ENCODE results near the gene FXYD5.

Gene FXYD5

DNA sequence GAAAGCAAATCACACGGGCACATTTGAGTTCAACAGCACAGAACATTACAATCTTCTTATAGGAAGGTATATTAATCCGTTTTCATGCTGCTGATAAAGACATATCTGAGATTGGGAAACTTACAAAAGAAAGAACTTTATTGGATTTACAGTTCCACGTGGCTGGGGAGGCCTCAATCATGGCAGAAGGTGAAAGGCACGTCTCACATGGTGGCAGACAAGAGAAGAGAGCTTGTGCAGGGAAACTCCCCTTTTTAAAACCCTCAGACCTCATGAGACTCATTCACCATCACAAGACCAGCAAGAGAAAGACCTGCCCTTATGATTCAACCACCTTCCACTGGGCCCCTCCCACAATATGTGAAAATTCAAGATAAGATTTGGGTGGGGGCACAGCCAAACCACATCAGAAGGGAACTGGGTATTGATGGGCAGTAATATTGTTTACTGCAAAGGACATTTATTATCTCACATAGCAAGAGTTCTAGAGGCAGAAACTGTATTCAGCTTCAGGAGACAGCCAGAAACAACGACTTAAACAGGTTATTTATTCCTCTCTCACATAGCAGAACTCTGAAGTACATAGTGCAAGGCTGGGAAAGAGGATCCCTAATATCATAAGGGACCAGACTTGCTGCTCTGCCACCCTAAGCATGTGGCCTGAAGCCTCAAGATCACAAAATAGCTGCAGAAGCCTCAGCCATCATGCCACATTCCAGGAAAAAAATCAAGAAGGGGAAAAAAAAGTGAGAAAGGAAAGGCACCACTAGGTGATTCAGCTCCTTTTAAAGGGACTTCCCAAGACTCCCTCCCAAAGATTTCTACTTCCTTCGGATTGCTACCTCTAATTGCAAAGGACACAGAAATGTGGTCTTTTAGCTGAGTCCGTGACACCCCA, 23.1 kb downstream of the FXYD5 start:
- DNase-seq (ENCODE audit: low read depth): no peak

DNA sequence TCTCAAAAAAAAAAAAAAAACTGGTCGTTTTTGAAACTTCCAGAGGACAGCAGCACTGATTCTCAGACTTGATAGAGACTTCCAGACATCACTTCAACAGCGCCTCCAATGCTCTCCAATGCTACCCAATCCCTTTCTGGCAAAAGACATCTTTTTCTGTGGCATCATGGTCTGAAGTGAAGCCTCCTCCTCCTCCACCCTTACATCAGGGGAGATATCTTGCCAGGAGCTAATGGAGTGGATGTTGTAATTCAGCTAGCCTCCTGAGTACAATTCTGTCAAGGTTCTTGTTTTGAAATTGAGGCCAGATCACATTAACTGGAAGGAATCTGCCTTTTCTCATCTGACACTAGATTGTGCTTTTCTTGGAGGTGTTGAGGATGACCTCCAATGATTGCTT, 24.2 kb downstream of the FXYD5 start:
- no peak for DNase-seq (ENCODE audit: low read depth)

DNA sequence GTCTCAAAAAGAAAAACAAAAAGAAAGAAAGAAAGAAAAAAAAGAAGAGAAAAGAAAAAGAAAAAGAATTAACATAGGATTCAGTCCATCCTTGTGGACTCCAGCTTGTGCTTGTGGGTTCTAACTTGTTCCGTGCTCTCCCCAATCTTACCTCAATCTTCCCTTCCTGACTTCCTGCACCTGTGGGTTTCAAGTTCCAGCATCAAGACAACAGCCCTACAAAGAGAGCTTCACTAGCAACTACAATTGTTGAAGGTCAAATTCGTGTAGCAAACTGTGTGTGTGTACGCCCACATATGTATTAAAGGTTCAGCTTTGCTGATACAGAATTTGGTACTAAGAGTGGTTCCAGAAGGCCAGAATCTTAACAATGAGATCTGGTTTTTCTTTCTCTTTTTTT, 25.3 kb downstream of the FXYD5 start:
- no peak for DNase-seq (ENCODE audit: low read depth)

DNA sequence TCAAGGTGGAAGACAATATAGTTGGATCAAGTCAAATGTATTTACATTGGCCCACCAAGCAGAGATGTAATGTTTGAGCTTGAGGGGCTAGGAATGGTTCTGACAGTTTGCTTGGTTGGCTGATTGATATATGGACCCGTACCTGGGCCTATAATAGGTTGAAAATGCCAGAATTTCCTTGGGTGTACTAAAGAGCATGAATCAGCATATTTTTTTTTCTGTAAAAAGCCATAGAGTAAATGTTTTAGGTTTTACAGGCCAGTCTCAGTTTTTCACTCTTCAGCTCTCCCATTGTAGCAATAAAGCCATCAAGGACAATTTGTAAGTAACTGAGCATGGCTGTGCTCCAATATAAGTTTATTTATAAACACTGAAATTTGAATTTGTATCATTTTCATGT, 26.9 kb downstream of the FXYD5 start:
- DNase-seq (ENCODE audit: low read depth): no peak

DNA sequence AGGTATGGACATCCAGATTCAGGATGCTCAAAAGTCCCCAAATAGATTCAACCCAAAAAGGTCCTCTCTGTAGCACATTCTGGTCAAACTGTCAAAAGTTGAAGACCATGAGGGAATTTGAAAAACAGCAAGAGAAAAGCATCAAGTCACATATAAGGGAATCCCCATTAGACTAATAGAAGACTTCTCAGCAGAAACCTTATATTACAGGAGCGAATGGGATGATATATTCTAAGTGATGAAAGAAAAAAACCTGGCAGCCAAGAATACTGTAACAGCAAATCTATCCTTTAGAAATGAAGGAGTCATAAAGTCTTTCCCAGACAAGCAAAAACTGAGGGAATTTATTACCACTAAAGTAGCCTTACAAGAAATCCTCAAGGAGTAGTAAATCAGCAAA, 29.7 kb downstream of the FXYD5 start:
- DNase-seq (ENCODE audit: low read depth): no peak

DNA sequence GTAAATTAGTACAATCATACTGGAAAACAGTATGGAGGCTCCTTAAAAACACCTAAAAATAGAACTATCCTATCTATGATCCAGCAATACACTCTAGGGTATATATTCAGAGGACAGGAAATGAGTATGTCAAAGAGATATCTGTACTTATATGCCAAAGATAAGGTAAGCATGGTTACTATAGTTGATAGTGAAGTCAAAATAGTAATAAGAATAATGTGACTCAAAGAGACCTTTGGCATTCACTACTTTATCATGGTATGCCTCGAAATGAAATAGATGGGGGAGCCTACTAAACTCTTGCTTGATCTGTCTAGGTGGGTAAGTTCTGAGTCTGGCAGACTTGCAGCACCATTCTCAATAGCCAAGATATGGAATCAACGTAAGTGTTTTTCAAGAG, 30.3 kb downstream of the FXYD5 start:
- no peak for DNase-seq (ENCODE audit: low read depth)

DNA sequence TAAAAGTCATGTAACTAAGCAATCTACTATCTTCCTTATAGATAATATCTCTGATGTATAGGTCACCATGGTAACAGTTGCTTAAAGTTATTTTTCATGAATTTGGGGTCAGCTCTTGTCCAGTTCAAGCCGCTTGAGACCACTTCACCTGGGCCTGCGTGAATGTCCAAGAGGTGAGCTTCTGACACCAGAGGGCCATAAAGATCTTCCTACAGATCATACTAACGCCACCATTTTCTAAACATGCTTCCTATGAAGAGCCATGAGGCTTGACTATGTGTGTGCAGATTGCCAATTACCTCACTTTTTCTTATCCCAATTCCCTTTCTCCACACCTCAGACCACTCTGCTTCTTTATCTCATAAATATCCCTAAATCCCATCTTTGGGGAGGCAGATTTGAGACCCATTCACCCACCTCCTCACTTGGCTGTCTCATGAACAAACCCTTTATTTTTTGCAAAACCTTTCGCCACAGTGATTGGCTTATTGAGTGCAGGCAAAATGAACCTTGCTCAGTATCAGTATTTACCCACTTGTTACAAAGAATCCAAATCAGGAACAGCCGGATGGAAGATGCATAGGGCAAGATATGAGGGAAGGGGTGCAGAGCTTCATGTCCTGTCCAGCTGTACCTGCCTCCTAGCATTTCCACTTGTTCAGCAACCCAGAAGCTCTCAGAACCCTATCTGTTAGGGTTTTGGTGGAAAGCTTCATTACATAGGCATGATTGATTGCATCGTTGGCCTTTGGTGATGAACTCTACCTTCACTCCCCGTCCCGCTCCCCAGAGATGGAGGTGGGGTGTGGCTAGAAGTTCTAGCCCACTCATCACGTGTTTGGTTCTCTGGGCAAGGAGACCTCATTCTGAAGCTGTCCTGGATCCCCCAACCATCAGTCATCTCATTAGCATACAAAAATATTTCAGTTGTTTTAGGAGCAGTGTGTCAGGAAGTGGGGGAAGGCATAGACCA, 39.8 kb downstream of the FXYD5 start:
- DNase-seq (ENCODE audit: low read depth): no peak

DNA sequence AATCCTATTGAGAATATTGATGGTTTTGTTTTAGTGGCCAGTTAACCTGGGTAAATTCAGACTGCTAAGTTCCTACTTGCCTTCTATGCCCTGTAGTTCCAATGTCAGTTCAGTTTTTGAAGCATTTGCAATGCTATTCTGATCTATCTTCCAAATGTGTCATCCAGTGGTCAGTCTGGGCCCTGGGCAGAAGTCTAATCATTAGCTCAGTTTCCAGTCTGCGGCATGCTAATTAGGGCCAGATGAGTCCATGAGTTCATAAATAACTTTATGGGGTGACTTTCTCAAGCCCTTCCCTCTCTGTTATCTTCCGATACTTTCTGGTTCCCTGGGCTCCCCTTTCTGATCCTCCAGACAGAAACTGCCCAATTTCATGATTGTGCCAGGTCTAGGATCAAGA, 41.3 kb downstream of the FXYD5 start:
- peak; percentile 34 for DNase-seq (ENCODE audit: low read depth)

DNA sequence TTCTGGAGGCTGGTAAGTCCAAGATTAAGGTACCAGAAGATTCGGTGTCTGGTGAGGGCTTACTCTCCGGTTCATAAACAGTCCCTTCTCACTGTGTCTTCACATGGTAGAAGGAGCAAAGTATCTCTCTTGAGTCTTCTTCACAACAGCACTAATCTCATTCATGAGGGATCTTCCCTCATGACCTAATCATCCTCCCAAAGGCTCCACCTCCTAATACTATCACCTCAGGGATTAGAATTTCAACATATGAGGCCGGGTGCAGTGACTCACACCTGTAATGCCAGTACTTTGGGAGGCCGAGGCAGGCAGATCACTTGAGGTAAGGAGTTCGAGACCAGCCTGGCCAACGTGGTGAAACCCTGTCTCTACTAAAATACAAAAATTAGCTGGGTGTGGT, 42.3 kb downstream of the FXYD5 start:
- peak; percentile 25 for DNase-seq (ENCODE audit: low read depth)

DNA sequence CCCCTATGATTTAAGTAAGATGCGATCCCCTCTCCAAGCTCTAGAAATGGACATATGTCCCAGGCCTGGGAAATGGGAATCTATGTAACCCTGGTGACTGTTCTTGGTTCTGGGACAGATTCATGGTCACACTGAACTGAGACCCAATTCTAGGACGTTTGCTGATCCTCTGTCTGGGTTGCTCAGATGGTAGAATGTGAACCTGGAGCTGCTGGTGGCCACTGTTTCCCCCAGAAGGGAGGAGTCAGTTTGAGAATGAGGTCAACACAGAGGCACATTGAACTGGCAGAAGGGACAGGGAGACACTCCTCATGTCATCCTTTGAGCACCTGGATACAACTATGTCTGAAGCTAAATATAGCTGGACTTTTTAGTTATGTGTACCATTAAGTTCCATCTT, 44.9 kb downstream of the FXYD5 start:
- no peak for DNase-seq (ENCODE audit: low read depth)

DNA sequence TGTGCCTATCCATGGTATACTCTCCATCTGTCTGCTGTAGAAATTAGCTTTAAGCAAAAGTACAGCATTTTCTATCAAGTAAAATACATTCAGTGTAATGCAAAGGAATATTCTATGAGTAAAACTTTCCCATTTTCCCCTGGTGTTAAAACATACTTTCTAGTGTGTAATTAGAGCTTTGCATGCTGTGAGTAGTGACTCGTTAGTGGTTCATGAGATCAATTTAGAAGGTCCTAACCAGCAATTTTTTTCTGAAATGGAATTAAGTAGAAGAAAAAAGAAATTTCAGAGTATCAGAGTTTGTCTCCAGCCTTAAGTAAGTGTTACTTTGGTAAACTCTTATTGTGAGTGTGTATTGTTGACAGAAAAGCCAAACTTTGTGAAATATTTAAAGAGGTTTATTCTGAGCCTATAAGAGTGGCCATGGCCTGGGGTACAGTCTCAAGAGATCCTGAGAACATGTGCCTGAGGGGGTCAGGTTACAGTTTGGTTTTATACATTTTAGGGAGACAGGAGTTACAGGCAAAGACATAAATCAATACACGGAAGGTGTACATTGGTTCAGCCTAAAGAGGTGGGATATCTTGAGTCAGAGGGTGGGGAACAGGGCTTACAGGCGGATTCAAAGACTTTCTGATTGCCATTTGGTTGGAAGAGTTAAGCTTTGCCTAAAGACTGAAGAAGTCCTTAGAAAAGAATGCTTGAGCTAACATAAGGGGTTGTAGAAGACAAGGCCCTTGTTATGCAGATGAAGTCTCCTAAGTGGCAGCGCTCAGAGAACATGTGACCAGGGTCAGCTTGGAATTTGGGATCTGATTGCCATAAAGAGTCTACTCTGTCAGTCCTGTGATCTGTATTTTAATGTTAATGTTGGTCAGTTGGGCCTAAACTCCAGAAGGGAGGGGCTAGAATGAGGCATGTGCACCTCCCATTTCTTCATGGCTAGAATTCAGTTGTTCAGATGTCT, 48.5 kb downstream of the FXYD5 start:
- no peak for DNase-seq (ENCODE audit: low read depth)

DNA sequence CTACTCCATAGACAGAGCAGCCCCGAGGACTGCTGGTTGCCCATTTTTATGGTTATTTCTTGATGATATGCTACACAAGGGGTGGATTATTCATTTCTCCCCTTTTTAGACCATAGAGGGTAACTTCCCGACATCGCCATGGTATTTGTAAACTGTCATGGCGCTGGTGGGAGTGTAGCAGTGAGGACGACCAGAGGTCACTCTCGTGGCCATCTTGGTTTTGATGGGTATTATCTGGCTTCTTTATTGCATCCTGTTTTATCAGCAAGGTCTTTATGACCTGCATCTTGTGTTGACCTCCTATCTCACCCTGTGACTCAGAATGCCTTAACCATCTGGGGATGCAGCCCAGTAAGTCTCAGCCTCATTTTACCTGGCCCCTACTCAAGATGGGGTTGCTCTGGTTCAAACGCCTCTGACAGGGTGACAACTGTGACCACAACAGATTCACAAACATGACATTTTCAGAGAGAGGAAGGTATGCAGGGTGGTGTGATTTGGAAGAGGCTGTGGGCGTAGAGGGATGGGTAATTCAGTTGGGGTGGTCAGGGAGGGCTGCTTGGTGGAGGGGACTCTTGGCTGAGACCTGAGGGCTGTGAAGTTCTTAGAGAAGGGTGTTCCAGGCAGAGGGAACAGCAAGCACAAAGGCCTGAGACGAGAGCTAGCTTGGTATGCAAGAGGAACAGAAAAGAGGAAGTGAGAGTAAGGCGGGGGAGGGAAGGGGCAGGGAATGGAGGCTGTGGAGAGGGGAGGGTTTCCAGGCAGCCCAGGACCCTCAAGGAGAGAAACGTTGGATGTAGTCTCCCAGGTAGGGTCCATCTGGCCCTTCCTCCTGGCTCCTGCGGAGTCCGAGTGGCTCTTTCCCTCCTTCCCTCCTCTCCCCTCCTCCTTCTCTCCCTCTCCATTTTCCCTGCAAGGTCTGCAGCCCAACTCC, 50.5 kb downstream of the FXYD5 start:
- no peak for DNase-seq (ENCODE audit: low read depth)

DNA sequence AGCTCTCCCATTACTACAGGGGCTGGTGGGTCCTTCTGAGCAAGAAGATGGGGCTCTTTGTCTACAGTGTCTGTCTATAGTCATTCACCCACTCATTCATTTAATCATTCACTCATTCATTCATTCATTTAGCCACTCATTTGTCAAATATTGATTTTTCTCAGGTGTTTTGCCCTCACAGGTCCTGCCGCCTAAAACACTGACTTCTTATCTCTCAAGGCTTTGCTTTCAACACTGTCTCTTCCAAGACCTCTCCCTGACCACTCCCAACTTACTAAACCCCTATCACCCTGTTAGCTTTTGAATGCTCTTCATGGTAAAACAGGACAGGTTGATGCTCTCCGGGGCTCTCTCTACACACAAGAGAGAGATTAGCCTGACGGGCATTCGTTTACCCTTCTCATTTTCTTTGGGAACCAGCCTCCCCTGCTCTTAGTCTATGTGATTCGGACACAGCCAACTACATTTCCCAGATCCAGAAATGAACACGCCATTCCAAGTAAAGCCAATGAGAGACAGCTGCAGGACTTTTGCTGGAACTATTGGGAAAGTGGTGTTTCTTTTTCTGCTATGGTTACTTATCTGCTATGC, 51.3 kb downstream of the FXYD5 start:
- DNase-seq (ENCODE audit: low read depth): no peak

DNA sequence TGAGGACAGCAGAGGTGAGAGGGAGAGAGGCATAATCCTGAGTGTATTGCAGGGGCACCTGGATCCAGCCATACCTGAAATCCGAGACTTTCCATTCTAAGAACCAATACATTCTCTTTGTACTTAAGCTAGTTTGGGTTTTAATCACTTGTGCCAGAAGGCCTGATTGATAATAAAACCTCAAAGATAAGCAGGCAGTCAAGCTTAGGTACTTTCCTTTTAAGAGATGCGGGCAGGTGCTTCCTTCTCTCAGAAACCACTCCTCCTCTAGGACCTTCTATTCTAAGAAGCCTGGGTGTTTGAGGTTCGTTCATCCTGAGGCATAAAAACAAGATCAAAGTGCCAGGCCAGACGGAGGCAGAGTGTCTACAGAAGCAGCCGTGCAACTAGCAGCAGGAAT, 51.8 kb downstream of the FXYD5 start:
- DNase-seq (ENCODE audit: low read depth): no peak

DNA sequence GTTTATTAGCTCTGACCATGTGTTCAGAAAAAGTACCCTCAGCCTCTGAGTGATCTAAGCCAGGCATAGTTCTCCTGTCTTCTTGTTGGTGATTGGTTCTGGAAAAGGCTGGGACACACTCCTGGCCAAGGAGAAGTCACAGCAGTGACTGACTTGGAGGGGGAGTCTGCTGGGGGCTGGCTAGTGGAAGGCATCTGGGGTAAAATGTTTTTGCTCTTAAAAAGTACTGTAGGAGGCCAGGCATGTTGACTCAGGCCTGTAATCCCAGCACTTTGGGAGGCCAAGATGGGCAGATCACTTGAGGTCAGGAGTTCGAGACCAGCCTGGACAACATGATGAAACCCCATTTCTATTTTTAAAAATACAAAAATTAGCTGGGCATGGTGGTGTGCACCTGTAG, 52.3 kb downstream of the FXYD5 start:
- DNase-seq (ENCODE audit: low read depth): no peak

DNA sequence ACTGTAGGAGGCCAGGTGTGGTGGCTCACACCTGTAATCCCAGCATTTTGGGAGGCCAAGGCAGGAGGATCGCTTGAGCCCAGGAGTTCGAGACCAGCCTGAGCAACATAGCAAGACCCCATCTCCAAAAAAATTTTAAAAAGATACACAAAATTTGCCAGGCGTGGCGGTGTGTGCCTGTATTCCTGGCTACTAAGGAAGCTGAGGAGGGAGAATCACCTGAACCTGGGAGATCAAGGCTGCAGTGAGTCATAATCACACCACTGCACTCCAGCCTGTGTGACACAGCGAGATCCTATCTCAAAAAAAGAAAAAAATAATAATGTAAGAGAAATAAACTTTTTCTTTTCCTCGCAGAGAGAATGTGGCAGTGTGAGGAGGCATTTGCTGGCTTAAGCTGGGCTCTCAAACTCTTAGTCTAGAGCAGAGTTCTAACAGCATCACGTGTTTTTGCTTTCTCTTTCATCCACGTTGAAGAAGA, 52.9 kb downstream of the FXYD5 start:
- DNase-seq (ENCODE audit: low read depth): no peak

DNA sequence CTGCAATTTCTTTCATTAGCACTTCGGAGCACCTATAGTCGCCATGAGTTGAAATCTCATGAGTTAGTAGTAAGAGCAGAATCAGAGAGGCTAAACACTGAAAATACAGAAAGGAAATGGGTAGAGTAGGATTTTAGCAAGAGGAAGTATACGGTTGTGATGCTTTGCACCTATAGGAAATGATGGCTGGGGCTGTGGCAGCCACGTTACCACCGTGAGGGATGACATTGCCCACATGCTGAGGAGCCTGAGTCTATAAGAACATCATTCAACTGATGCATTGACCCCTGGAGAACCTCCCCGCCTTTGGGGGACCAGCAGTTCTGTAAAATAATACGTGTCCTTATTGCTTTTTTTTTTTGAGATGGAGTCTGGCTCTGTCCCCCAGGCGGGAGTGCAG, 53.6 kb downstream of the FXYD5 start:
- DNase-seq (ENCODE audit: low read depth): no peak

DNA sequence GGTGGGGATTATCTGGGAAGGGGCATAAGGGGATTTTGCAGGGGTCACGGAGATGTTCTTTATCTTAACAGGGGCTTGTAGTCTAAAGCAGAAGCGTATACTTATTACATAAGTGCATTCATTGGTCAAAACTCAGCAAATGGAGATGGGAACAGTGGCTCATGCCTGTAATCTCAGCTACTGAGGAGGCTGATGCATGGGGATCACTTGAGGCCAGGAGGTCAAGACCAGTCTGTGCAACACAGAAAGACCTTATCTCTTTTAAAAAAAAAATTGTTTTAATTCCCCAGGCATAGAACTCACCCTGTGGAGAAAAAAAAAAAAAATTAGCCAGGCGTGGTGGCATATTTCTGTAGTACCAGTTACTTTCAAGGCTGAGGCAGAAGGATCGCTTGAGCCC, 55.1 kb downstream of the FXYD5 start:
- no peak for DNase-seq (ENCODE audit: low read depth)

DNA sequence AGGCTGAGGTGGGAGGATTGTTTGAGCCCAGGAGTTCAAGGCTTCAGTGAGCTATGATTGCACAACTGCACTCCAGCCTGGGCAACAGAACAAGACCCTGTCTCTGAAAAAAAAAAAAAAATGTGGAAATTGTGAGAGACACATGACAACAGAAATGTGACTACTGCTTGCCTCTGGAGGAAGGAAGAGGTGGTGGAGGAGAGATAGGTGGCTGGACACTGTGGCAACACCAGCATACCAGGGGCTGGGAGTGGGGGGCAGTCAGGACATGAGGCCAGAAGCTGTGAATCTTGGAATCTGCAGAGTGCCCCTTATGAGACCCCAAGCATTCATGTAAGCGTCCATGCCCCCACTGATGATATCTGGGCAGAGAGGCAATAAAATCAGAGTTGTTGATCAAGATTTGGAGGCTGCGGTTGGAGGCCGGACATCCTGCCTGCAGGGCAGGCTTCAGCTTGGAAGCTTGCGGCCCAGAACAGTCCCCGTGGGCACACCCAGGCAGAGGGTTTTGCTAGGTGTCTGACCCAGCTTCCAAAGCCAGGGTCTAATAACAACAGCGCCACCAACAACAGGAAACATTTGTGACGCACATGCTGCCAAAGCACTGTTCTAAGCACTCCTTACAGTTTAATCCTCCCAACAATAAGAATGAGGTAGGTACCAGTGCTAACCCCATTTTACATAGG, 57.2 kb downstream of the FXYD5 start:
- no peak for DNase-seq (ENCODE audit: low read depth)

DNA sequence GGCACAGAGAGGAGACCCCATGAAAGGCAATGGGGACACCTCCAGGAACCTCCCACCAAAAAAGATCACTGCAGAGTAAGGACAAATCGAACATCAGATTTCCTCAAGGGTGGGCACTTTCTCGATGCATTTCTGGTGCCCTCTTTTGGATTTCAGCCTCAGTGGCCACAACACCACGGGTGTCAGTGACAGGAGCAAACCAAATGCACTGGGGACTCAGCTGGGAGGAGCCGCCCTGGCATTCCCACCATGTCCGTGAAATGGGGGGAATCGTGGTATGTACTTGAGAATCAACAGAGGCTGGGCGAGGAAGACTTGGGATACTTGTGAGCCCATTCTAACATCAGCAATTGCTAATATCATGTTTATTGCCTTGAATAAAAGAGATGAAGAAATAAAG, 57.7 kb downstream of the FXYD5 start:
- DNase-seq (ENCODE audit: low read depth): no peak
